ENCODE measurements around the gene SLCO3A1.
"Not testable (repeated sequence)": the region's sequence is repeated elsewhere in the genome, so short reads cannot be mapped to it uniquely, and the experiment has no call there.

- TF ChIP-seq CTCF, POLR2A, POLR2AphosphoS5 (IDR thresholded peaks at IDR 0.05): not testable (repeated sequence)
These were observed 354.1 kb downstream of the SLCO3A1 start for GRCh38 chr15:92207601-92208000.
